Chondrocyte (in vitro differentiated cells): Measurements from ENCODE around the gene PDLIM1. TPM values are rescaled to one million over a fixed set of nuclear protein-coding genes. Genes with fewer than 3 reads are reported as not detected.
"Not testable (repeated sequence)": the region's sequence is repeated elsewhere in the genome, so short reads cannot be mapped to it uniquely, and the experiment has no call there.

Experiments
- DNase-seq: peaks from one replicate; pipeline ENCODE4 v3.0.0; 2021; ENCODE audit warnings: mixed read lengths, low spot score
- H3K27ac Mint-ChIP-seq: one replicate; pipeline ENCODE4 v1.8.0; 2021; ENCODE audit warnings: mild to moderate bottlenecking, moderate library complexity, mixed read lengths; ENCODE audit not compliant: unreplicated experiment
- H3K27me3 Mint-ChIP-seq: 2 replicates; pipeline ENCODE4 v1.8.0; 2021; ENCODE audit warnings: low read depth, mixed read lengths
- H3K36me3 Mint-ChIP-seq: 2 replicates; pipeline ENCODE4 v1.8.0; 2021; ENCODE audit warnings: low read depth, mixed read lengths
- H3K4me1 Mint-ChIP-seq: 2 replicates; pipeline ENCODE4 v1.8.0; 2021; ENCODE audit warnings: low read depth, mild to moderate bottlenecking, mixed read lengths
- H3K4me3 Mint-ChIP-seq: one replicate; pipeline ENCODE4 v1.8.0; 2021; ENCODE audit warnings: mild to moderate bottlenecking, moderate library complexity, mixed read lengths; ENCODE audit not compliant: unreplicated experiment
- H3K9me3 Mint-ChIP-seq: 2 replicates; pipeline ENCODE4 v1.8.0; 2021; ENCODE audit warnings: low read depth, mixed read lengths
- total RNA-seq: library from RNA; stranded (reverse); gene quantifications from 3 replicates; pipeline ENCODE4 v1.2.1, GENCODE V29; 2021
- TF ChIP-seq, protein P1 (sequence below): fragments of 200-600 bp; sonication (generic); IDR thresholded peaks from 2 replicates; pipeline ENCODE4 v1.5.0; 2021; ENCODE audit warnings: antibody characterized with exemption, mild to moderate bottlenecking, moderate library complexity

Gene PDLIM1
- total RNA-seq, 1 donor from 2014 or later, result 110 TPM

DNA sequence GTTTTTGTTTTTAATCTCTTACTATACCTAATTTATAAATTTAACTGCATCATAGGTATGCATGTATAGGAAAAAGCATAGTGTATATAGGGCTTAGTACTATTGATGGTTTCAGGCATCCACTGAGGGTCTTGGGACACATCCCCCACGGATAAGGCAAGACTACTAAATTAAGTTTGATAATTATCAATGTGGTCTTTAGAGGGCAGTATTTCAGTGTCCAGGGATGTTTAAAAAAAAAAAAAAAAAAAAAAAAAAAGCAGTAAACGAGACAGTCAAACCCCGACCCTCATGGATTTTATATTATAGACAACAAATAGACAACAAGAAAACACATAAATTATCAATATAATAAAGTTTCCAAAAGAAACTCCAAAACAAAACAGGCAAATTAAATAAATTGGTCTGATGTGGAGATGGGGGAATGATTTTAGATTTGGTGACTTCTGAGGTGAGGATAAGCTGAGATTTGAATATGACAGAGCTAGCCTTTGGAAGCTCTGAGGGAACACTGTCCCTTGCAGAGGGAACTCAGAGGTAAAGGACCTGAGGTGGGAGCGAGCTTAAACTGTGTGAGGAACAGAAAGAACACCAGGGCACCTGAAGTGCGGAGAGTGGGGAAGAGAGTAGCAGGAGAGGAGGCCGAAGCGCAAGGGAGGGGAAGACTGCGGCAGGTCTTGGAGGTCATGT, 82.0 kb downstream of the PDLIM1 start:
- no peak for DNase-seq
- TF ChIP-seq, protein P1, sequence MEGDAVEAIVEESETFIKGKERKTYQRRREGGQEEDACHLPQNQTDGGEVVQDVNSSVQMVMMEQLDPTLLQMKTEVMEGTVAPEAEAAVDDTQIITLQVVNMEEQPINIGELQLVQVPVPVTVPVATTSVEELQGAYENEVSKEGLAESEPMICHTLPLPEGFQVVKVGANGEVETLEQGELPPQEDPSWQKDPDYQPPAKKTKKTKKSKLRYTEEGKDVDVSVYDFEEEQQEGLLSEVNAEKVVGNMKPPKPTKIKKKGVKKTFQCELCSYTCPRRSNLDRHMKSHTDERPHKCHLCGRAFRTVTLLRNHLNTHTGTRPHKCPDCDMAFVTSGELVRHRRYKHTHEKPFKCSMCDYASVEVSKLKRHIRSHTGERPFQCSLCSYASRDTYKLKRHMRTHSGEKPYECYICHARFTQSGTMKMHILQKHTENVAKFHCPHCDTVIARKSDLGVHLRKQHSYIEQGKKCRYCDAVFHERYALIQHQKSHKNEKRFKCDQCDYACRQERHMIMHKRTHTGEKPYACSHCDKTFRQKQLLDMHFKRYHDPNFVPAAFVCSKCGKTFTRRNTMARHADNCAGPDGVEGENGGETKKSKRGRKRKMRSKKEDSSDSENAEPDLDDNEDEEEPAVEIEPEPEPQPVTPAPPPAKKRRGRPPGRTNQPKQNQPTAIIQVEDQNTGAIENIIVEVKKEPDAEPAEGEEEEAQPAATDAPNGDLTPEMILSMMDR, result peak; percentile 84

DNA sequence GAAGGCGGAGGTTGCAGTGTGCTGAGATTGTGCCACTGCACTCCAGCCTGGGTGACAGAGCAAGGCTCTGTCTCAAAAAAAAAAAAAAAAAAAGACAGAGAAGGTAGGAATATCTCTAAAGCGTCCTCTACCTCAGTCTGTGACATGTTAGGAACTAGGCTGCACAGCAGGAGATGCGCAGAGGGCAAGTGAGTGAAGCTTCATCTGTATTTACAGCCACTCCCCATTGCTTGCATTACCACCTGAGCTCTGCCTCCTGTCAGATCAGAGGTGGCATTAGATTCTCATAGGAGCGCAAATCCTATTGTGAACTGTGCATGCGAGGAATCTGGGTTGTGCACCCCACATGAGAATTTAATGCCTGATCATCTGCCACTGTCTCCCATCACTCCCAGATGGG, 87.9 kb downstream of the PDLIM1 start:
- not testable (repeated sequence) for H3K27ac Mint-ChIP-seq, H3K9me3 Mint-ChIP-seq, H3K4me3 Mint-ChIP-seq, DNase-seq, H3K4me1 Mint-ChIP-seq, H3K27me3 Mint-ChIP-seq, H3K36me3 Mint-ChIP-seq

More for the DNA sequence above, 82.0 kb downstream of the PDLIM1 start:
- Mint-ChIP-seq H3K27me3 (no peaks in the 10 kb centered on the region), H3K9me3 (no peaks in the 10 kb centered on the region), H3K4me3 (no peak overlapping the region), H3K4me1 (peaks cover 11% of the 10 kb centered on the region), H3K36me3 (no peaks in the 10 kb centered on the region), H3K27ac (no peak overlapping the region)

DNA sequence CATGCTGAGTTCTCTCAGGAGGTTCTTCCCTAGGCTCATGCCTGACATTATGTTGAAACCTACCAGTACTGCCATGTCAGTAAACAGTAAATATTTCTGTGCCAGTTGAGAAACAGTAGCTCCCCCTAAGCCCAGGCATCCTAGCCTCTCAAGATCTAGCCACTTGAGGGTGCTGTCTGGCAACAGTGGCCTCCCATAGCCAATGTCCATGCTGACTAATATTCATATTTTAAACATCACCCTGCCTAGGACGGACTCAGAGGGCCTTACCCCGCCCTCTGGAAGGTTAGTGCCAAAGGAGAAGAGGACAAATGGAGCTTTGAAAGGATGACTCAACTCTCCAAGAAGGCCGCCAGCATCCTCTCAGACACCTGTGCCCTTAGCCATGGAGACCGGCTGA, 89.1 kb downstream of the PDLIM1 start:
- DNase-seq, result no peak
- TF ChIP-seq, protein P1, result peak; percentile 49

DNA sequence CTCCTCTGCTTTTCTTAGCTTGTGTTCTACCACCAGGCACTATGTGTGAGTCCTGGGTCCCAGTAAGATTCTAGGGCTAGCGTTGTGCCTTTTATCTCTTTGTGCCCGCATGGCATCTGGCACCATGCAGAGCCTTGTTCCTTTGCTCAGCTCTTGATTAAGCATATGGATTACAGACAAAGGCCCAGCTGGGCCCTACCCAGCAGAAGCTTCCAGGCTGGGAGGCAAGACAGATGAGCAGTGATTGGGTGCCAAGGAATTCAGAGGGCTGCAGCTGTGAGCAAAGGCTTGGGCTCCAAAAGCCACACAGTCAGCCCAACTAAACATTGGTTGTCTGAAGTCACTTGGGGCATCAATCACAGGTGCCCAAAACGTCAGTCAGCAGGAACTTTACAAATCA, 94.8 kb downstream of the PDLIM1 start:
- Mint-ChIP-seq H3K4me1 (peaks cover 5% of the 10 kb centered on the region), H3K27me3 (no peaks in the 10 kb centered on the region), H3K9me3 (peaks cover 2% of the 10 kb centered on the region), H3K27ac (no peak overlapping the region), H3K36me3 (peaks cover 2% of the 10 kb centered on the region), H3K4me3 (no peak overlapping the region)
- DNase-seq, result no peak
- TF ChIP-seq, protein P1, result no peak

More for the DNA sequence above, 89.1 kb downstream of the PDLIM1 start:
- H3K4me1 Mint-ChIP-seq, result no peaks in the 10 kb centered on the region
- no peak overlapping the region for H3K27ac Mint-ChIP-seq
- peaks cover 2% of the 10 kb centered on the region for H3K36me3 Mint-ChIP-seq
- H3K4me3 Mint-ChIP-seq, result no peak overlapping the region
- peaks cover 2% of the 10 kb centered on the region for H3K9me3 Mint-ChIP-seq
- no peaks in the 10 kb centered on the region for H3K27me3 Mint-ChIP-seq

DNA sequence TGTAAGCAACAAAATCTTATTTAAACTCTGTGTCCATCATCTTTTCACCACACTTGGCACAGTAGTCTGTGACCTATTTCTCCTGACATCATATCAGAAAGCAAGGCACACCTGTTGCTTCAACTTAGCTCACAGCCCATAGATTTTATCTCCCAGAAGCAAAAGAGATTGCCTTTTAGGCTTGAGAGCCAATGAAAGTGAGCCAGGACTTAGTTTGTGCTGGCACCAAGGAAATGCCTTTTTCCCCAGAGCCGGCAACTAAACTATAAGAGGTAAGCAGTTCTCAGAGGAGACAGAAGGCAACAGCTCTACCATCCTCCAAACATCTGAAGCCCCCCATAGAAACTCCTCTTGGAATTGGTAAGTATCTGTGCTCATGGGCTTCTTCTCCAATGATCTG, 96.9 kb downstream of the PDLIM1 start, which contains the start of gene ACSM6:
Gene ACSM6, plus strand, starts transcription at position 295 of the 400 bp plus-strand sequence. CDS start 248 bp downstream, outside the sequence.
- no peak for DNase-seq
- H3K27me3 Mint-ChIP-seq, result no peaks in the 10 kb centered on the region
- H3K36me3 Mint-ChIP-seq, result no peaks in the 10 kb centered on the region
- TF ChIP-seq, protein P1, result no peak
- H3K4me3 Mint-ChIP-seq, result no peak within 1 kb of the TSS
- peaks cover 5% of the 10 kb centered on the region for H3K4me1 Mint-ChIP-seq
- H3K27ac Mint-ChIP-seq, result no peak within 1 kb of the TSS
- peaks cover 2% of the 10 kb centered on the region for H3K9me3 Mint-ChIP-seq

DNA sequence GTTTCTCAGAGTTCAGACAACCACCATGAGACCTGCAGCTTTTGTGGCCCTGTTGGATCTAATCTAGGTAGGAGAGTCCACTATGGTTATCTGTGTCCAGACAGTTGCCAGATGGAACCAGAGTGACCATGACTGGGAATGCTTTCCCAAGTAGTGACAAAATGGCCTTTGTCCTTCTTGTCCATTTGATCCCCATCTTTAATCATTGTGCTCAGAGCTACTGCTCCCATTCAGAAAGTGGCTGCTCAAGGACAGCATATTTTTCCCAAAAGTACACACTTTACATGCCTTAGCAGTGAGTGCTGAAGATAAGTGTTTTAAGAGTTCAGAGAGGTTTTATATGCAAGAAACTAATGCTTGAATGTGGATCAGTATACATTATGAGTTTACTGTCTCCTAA, 102.2 kb downstream of the PDLIM1 start:
- no peaks in the 10 kb centered on the region for H3K36me3 Mint-ChIP-seq
- no peaks in the 10 kb centered on the region for H3K27me3 Mint-ChIP-seq
- H3K4me1 Mint-ChIP-seq, result peaks cover 4% of the 10 kb centered on the region
- H3K27ac Mint-ChIP-seq, result no peak overlapping the region
- H3K4me3 Mint-ChIP-seq, result no peak overlapping the region
- DNase-seq, result no peak
- no peaks in the 10 kb centered on the region for H3K9me3 Mint-ChIP-seq
- TF ChIP-seq, protein P1, result no peak
